H9 (cell line): ENCODE measurements around the gene SORCS2. TPM values are rescaled to one million over a fixed set of nuclear protein-coding genes. Genes with fewer than 3 reads are reported as not detected.

Experiments used
- DNase-seq: peaks from one replicate; pipeline ENCODE4 v3.0.0-alpha.2; 2017
- H2AFZ ChIP-seq: one replicate; pipeline ENCODE4 v1.6.1; 2013; ENCODE audit warnings: mild to moderate bottlenecking, low read length, control low read depth, moderate library complexity
- H2AK5ac ChIP-seq: 2 replicates; pipeline ENCODE4 v1.6.1; 2013; ENCODE audit warnings: low read length, control low read depth, mixed read lengths; ENCODE audit not compliant: insufficient read length
- H2BK120ac ChIP-seq: one replicate; pipeline ENCODE4 v1.6.1; 2013; ENCODE audit warnings: low read depth, mild to moderate bottlenecking, low read length, control low read depth, inconsistent platforms; ENCODE audit not compliant: poor library complexity, severe bottlenecking
- H2BK12ac ChIP-seq: 2 replicates; pipeline ENCODE4 v1.6.1; 2013; ENCODE audit warnings: low read length, control low read depth, mixed read lengths, low read depth; ENCODE audit not compliant: insufficient read length
- H2BK15ac ChIP-seq: 2 replicates; pipeline ENCODE4 v1.6.1; 2013; ENCODE audit warnings: low read depth, low read length, control low read depth
- H2BK20ac ChIP-seq: one replicate; pipeline ENCODE4 v1.6.1; 2013; ENCODE audit warnings: low read depth, mild to moderate bottlenecking, low read length, control low read depth, inconsistent platforms; ENCODE audit not compliant: poor library complexity, severe bottlenecking
- H2BK5ac ChIP-seq: 2 replicates; pipeline ENCODE4 v1.6.1; 2013; ENCODE audit warnings: low read length, control low read depth, mixed read lengths; ENCODE audit not compliant: insufficient read length
- H3K14ac ChIP-seq: 2 replicates; pipeline ENCODE4 v1.6.1; 2013; ENCODE audit warnings: low read length, control low read depth; ENCODE audit not compliant: insufficient read depth
- H3K18ac ChIP-seq: 2 replicates; pipeline ENCODE4 v1.6.1; 2013; ENCODE audit warnings: low read depth, mild to moderate bottlenecking, mixed read lengths, low read length, control low read depth; ENCODE audit not compliant: insufficient read length
- H3K23ac ChIP-seq: 2 replicates; pipeline ENCODE4 v1.6.1; 2013; ENCODE audit warnings: low read length, control low read depth, mixed read lengths, low read depth; ENCODE audit not compliant: insufficient read length
- H3K23me2 ChIP-seq: 2 replicates; pipeline ENCODE4 v1.6.1; 2013; ENCODE audit warnings: low read depth, mild to moderate bottlenecking, mixed read lengths, low read length, control low read depth; ENCODE audit not compliant: insufficient read length, poor library complexity, severe bottlenecking
- H3K27ac ChIP-seq: 2 replicates; pipeline ENCODE4 v1.5.1; 2013; ENCODE audit warnings: low read length, control low read depth, mixed read lengths, low read depth; ENCODE audit not compliant: insufficient read length
- H3K27me3 ChIP-seq: 2 replicates; pipeline ENCODE4 v1.6.1; 2013; ENCODE audit warnings: low read length, control low read depth, inconsistent platforms; ENCODE audit not compliant: insufficient read depth
- H3K4ac ChIP-seq: 2 replicates; pipeline ENCODE4 v1.6.1; 2013; ENCODE audit warnings: low read depth, mild to moderate bottlenecking, control low read depth, inconsistent platforms, low read length, moderate library complexity
- H3K4me1 ChIP-seq: 2 replicates; pipeline ENCODE4 v1.6.1; 2013; ENCODE audit warnings: low read length, control low read depth, inconsistent platforms; ENCODE audit not compliant: insufficient read depth
- H3K4me2 ChIP-seq: 2 replicates; pipeline ENCODE4 v1.6.1; 2013; ENCODE audit warnings: low read length, control low read depth, mixed read lengths; ENCODE audit not compliant: insufficient read length, insufficient read depth
- H3K56ac ChIP-seq: 2 replicates; pipeline ENCODE4 v1.6.1; 2013; ENCODE audit warnings: low read depth, mild to moderate bottlenecking, mixed read lengths, low read length, control low read depth; ENCODE audit not compliant: insufficient read length
- H3K79me1 ChIP-seq: 2 replicates; pipeline ENCODE4 v1.6.1; 2013; ENCODE audit warnings: low read depth, mild to moderate bottlenecking, moderate library complexity, low read length, control low read depth, inconsistent platforms; ENCODE audit not compliant: insufficient read depth, poor library complexity, severe bottlenecking
- H3K79me2 ChIP-seq: 2 replicates; pipeline ENCODE4 v1.6.1; 2013; ENCODE audit warnings: low read length, control low read depth, inconsistent platforms; ENCODE audit not compliant: insufficient read depth
- H3K9ac ChIP-seq: 2 replicates; pipeline ENCODE4 v1.6.1; 2013; ENCODE audit warnings: low read length, control low read depth, mixed read lengths; ENCODE audit not compliant: insufficient read length; ENCODE audit errors: extremely low read depth
- H3K9me3 ChIP-seq: one replicate; pipeline ENCODE4 v1.6.1; 2013; ENCODE audit warnings: low read depth, low read length, inconsistent platforms; ENCODE audit not compliant: control insufficient read depth
- H3T11ph ChIP-seq: one replicate; pipeline ENCODE4 v1.6.1; 2013; ENCODE audit warnings: mild to moderate bottlenecking, low read length, control low read depth, inconsistent platforms
- H4K20me1 ChIP-seq: one replicate; pipeline ENCODE4 v1.6.1; 2013; ENCODE audit not compliant: control insufficient read depth, insufficient read length, insufficient read depth
- H4K5ac ChIP-seq: 2 replicates; pipeline ENCODE4 v1.6.1; 2013; ENCODE audit warnings: low read depth, mild to moderate bottlenecking, mixed read lengths, low read length, control low read depth; ENCODE audit not compliant: insufficient read length
- H4K8ac ChIP-seq: replicated peaks from 2 replicates; pipeline ENCODE4 v1.6.1; 2013; ENCODE audit warnings: low read length, control low read depth, mixed read lengths, low read depth; ENCODE audit not compliant: insufficient read length
- H4K91ac ChIP-seq: 2 replicates; pipeline ENCODE4 v1.6.1; 2013; ENCODE audit warnings: low read depth, mild to moderate bottlenecking, moderate library complexity, mixed read lengths, low read length, control low read depth; ENCODE audit not compliant: insufficient read length
- H3K27ac Mint-ChIP-seq, 3 experiments: 2 replicates in 2 of 3; 3 replicates in 1 of 3; pipeline ENCODE4 v1.8.0; 2020 to 2021; ENCODE audit warnings: mixed read lengths in 3 of 3, mild to moderate bottlenecking in 1 of 3, moderate library complexity in 1 of 3
- H3K27me3 Mint-ChIP-seq: 2 replicates; pipeline ENCODE4 v1.8.0; 2021; ENCODE audit warnings: low read depth, mild to moderate bottlenecking, moderate library complexity, mixed read lengths
- H3K36me3 Mint-ChIP-seq, 3 experiments: 2 replicates in 2 of 3; 3 replicates in 1 of 3; pipeline ENCODE4 v1.8.0; 2020 to 2021; ENCODE audit warnings: low read depth in 3 of 3, mixed read lengths in 3 of 3; ENCODE audit not compliant: insufficient read depth in 1 of 3
- H3K4me1 Mint-ChIP-seq, 2 experiments: 2 replicates each; pipeline ENCODE4 v1.8.0; 2020; ENCODE audit warnings: mixed read lengths in 2 of 2
- H3K4me3 Mint-ChIP-seq, 2 experiments: 2 replicates in 1 of 2; 3 replicates in 1 of 2; pipeline ENCODE4 v1.8.0; 2020 to 2021; ENCODE audit warnings: mild to moderate bottlenecking in 2 of 2, mixed read lengths in 2 of 2, moderate library complexity in 1 of 2
- H3K9me3 Mint-ChIP-seq, 2 experiments: 2 replicates in 1 of 2; 3 replicates in 1 of 2; pipeline ENCODE4 v1.8.0; 2020; ENCODE audit warnings: mild to moderate bottlenecking in 2 of 2, mixed read lengths in 2 of 2, moderate library complexity in 1 of 2
- WGBS: extraction: QIAGEN DNeasy Blood & Tissue Kit; methylation state at CpG from one replicate; pipeline ENCODE4 v1.1.7; 2013; ENCODE audit warnings: missing lambda C conversion rate, low lambda C conversion rate, mixed read lengths; ENCODE audit not compliant: insufficient read length; ENCODE audit errors: extremely low coverage; 5-methylcytosine and 5-hydroxymethylcytosine counted together
- total RNA-seq: library from RNA; stranded (reverse); gene quantifications from 2 replicates; pipeline ENCODE4 v1.2.1, GENCODE V29; 2021
- TF ChIP-seq, protein P1 (sequence below): fragments of 200-600 bp; sonication (generic); conservative IDR thresholded peaks from 3 replicates; pipeline ENCODE4 v1.8.0; 2021; ENCODE audit warnings: antibody characterized with exemption, mild to moderate bottlenecking

Gene SORCS2
- total RNA-seq, 1 experiment from 2014 or later, result 0.57 TPM

DNA sequence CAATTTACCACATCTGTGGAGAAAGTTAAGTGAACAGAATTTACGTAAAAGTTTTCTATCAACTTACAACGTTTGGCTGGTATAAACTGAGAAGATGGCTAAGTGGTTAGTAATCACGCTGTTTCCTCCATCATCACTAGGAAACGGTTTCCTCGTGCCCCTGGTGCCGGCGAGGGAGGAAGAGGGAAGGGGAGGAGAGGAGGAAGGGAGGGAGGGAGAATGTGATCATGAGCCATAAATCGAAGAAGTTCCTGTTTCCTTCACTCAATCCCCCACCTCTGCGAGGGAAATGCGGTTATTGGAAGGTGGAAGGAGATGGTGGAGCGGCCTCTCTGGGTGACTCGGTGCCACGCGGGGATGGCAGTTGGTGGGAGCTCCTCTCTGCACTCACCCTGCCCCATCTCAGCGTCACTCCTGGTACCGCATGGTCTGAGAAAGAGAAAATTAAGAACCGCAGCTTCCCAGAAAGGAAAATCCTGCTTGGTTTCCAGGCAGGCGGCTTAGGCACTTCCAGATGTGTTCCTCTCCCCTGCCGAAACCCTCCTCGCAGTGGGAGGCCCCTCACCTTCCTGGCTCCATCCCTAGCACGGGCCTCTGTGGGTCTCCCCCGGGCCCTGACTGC lies 530.5 kb downstream of the SORCS2 start:
- Histone ChIP-seq H3K9me3 (no peaks in the 10 kb centered on the region), H2BK5ac (no peak overlapping the region), H3K18ac (no peak overlapping the region), H2AFZ (no peak overlapping the region), H4K20me1 (no peaks in the 10 kb centered on the region), H2BK12ac (no peak overlapping the region), H3K4me1 (no peaks in the 10 kb centered on the region), H3K27me3 (0 out of 2 replicates have a peak, but pooled peaks cover 3% of the 10 kb centered on the region), H2BK120ac (no peak overlapping the region), H3K4me2 (no peak overlapping the region), H3K56ac (no peak overlapping the region), H2AK5ac (no peak overlapping the region), H3K23me2 (no peaks in the 10 kb centered on the region), H2BK20ac (no peak overlapping the region), H4K91ac (no peak overlapping the region), H3K4ac (no peak overlapping the region), H3K9ac (no peak overlapping the region), H3K27ac (no peak overlapping the region), H2BK15ac (no peak overlapping the region), H3K79me1 (no peaks in the 10 kb centered on the region), H3K14ac (no peak overlapping the region), H3T11ph (no peak overlapping the region), H3K23ac (no peak overlapping the region), H4K8ac (no peak overlapping the region), H3K79me2 (no peaks in the 10 kb centered on the region), H4K5ac (no peak overlapping the region)
- H3K4me3 Mint-ChIP-seq, result no peak overlapping the region
- H3K36me3 Mint-ChIP-seq, result peaks cover 0 to 8% (median 3%) of the 10 kb centered on the region in 3 experiments; a peak in 2 of 7 replicates
- H3K4me1 Mint-ChIP-seq, result peaks cover 16% of the 10 kb centered on the region in 2 experiments
- peaks cover 29% of the 10 kb centered on the region for H3K27me3 Mint-ChIP-seq
- no peak for DNase-seq
- peaks cover 8 to 9% of the 10 kb centered on the region in 2 experiments; a peak in 4 of 5 replicates for H3K9me3 Mint-ChIP-seq
- TF ChIP-seq, protein P1, sequence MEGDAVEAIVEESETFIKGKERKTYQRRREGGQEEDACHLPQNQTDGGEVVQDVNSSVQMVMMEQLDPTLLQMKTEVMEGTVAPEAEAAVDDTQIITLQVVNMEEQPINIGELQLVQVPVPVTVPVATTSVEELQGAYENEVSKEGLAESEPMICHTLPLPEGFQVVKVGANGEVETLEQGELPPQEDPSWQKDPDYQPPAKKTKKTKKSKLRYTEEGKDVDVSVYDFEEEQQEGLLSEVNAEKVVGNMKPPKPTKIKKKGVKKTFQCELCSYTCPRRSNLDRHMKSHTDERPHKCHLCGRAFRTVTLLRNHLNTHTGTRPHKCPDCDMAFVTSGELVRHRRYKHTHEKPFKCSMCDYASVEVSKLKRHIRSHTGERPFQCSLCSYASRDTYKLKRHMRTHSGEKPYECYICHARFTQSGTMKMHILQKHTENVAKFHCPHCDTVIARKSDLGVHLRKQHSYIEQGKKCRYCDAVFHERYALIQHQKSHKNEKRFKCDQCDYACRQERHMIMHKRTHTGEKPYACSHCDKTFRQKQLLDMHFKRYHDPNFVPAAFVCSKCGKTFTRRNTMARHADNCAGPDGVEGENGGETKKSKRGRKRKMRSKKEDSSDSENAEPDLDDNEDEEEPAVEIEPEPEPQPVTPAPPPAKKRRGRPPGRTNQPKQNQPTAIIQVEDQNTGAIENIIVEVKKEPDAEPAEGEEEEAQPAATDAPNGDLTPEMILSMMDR, result no peak
- WGBS, result no CpG with 5 or more reads among the region's 22 CpGs
- H3K27ac Mint-ChIP-seq, result no peak overlapping the region
